ENCODE results near the gene SMPD3.

DNA sequence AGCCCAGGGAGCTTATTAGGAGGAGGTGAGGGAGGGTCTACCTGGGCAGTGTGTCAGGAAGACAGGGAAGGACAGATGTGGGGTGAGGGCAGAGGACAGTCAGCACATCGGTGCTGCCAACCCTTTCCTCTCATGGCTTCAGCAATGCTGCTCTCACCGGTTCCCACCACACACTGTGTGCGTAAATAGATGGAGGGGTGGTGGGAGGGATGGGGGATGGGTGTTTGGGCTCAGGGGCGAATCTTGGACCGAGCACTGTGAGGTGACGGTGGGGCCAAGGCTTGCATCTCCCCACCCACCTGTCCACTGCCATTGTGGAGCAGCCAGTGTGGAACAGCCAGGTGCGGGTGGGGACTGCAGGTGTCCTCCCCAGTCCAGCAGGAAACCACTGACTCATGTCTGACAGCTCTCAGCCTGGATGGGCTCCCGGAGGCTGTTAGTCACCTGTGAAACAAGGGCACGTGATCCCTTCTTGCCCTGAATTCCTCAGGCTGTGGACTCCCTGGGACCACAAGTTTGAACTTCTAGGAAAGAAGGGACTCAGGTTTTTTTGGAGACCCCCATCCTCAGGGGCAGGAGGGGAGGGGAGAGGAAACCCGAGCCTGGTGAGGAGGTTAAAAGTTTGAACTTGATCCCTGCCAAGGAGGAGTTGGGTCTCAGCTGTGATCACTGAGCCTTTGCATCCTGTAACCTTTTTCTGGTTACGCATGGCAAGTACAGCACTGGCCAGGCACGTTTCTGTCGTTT lies 42.7 kb upstream of the SMPD3 start:
- no peak for TF ChIP-seq POLR2A (IDR thresholded peaks at IDR 0.05)
- TF ChIP-seq, protein P1, sequence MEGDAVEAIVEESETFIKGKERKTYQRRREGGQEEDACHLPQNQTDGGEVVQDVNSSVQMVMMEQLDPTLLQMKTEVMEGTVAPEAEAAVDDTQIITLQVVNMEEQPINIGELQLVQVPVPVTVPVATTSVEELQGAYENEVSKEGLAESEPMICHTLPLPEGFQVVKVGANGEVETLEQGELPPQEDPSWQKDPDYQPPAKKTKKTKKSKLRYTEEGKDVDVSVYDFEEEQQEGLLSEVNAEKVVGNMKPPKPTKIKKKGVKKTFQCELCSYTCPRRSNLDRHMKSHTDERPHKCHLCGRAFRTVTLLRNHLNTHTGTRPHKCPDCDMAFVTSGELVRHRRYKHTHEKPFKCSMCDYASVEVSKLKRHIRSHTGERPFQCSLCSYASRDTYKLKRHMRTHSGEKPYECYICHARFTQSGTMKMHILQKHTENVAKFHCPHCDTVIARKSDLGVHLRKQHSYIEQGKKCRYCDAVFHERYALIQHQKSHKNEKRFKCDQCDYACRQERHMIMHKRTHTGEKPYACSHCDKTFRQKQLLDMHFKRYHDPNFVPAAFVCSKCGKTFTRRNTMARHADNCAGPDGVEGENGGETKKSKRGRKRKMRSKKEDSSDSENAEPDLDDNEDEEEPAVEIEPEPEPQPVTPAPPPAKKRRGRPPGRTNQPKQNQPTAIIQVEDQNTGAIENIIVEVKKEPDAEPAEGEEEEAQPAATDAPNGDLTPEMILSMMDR (IDR thresholded peaks at IDR 0.05), result no peak
